ENCODE results near the gene BCAR1.
A peak's percentile ranks its signal among the peaks of the same experiment; 100 is the strongest.
"Not testable (repeated sequence)": the region's sequence is repeated elsewhere in the genome, so short reads cannot be mapped to it uniquely, and the experiment has no call there.

Gene BCAR1, protein sequence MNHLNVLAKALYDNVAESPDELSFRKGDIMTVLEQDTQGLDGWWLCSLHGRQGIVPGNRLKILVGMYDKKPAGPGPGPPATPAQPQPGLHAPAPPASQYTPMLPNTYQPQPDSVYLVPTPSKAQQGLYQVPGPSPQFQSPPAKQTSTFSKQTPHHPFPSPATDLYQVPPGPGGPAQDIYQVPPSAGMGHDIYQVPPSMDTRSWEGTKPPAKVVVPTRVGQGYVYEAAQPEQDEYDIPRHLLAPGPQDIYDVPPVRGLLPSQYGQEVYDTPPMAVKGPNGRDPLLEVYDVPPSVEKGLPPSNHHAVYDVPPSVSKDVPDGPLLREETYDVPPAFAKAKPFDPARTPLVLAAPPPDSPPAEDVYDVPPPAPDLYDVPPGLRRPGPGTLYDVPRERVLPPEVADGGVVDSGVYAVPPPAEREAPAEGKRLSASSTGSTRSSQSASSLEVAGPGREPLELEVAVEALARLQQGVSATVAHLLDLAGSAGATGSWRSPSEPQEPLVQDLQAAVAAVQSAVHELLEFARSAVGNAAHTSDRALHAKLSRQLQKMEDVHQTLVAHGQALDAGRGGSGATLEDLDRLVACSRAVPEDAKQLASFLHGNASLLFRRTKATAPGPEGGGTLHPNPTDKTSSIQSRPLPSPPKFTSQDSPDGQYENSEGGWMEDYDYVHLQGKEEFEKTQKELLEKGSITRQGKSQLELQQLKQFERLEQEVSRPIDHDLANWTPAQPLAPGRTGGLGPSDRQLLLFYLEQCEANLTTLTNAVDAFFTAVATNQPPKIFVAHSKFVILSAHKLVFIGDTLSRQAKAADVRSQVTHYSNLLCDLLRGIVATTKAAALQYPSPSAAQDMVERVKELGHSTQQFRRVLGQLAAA

DNA sequence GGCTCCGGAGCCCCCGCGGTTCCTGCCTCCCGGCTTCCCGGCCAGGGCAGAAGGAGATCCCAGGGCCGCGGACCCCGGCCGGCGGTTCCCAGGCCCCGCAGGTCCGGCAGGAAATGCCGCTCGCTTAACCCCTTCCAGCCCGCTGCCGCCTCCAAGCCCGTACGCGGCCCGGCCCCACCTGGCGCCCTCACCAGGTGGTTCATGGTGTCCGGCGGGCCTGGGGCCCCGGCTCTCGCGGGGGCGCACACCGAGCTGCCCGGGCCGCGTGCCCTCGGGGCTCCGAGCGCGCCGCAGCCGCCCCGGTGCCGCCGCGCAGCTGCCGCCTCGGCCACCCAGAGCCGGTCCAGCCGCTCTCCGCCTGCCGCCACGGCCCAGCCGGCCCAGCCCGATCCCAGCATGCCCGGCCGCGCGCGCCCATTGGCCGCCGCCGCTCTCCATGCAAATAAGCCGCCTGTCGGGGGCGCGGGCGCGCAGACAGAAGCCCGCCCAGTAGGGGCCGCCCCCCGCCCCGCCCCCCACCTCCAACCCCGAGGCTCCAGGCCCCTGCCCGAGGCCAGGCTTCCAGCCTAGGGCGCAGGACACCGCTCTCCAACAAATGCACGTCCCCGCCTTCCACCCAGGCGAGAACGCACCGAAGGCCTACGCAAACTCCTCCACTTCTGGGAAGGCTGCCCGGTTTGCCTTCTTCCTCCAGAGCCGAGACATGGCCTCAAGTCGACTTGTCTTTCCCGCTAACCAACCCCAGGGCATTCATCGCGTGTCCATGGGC lies at the start of gene BCAR1:
Gene BCAR1, minus strand, starts transcription at position 345 of the 769 bp plus-strand sequence. Its CDS starts 142 bp downstream, at position 203.
- no peak for DNase-seq

DNA sequence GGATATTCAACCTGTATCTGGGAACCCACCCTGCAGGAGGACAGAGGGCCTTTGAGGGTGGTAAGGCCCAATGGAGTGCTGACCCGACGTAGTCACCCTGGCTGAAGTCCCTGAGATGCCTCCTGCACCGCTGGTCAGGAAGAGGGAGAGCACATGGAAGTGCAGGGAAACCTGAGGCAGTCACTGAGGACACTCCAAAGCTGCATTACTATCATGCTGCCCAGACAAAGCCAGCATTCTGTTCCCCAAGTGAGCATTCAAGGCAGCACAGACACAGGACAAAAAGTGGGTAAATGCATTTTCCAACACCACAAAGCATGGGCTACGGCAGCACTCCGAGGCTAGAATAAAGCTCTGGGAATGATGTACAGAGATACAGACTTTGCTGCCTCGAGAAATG lies 46.8 kb upstream of the BCAR1 start:
- DNase-seq = no peak

DNA sequence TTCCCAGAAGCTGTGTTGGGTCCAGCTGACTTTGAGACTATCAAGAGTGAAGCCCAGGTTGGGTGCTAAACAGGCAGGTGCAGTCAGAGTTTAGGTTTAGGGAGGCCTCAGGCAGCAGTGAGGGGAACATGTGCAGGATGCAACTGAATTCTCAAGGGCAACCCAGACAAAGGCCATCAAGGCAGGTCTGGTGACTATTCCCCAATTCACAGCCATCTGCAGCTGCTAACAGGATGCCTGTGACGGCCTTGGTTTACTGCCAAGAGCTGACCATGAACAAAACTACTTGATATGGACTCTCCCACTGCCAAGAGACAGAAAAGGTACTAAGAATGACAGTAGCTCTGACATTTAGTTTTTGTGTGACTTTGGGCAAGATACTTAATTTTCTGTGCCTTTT lies 45.2 kb upstream of the BCAR1 start:
- no peak for DNase-seq

DNA sequence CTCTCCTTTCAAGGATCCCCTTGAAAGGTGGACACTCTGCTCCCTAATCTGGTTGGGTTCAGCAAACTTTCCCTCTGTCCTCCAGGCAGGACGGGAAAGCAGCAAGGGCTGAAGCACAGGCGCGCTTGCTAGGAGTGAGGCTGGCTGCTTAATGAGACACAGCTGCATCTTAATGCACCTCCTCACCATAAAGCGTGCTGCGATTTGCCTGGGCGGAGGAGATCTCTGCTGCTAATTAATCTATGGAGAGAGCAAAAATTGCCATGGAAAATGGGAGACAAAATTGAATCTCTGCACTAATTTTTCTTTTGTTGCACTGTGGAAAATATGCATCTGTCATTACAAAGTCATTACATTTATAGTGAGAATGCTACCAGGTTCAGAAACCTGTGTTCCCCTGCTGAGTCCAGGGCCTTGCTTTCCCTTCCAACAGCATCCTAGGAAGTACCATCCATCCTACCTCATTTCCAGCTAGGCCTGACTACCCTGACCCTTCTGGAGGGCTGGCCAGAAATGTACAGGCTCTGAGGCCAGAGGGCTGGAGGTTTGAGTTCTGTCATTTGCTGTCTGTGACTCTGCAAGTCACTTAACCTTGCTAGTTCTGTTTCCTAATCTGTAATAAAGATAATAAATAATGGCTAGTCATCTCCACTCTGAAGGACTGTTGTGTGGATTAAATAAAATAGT lies 43.5 kb upstream of the BCAR1 start:
- DNase-seq = no peak

DNA sequence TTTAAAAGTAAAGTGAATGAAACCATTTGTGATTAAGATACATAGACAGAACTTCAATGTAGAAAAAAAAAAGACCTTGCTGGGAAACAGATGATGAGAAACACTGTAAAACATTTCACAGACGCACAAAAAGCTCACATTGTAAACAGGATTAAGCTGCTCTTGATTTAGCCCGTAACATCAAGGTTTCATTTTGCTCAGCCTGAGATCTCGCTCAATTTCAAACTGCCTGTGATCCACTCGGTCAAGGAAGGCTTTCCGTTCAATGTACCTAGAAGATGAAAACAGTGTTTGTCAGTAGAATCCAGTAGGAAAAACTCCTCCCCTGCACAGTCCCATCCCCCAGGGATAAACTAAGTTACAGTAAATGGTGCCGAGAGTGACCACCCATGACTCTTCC lies 42.3 kb upstream of the BCAR1 start:
- no peak for DNase-seq

DNA sequence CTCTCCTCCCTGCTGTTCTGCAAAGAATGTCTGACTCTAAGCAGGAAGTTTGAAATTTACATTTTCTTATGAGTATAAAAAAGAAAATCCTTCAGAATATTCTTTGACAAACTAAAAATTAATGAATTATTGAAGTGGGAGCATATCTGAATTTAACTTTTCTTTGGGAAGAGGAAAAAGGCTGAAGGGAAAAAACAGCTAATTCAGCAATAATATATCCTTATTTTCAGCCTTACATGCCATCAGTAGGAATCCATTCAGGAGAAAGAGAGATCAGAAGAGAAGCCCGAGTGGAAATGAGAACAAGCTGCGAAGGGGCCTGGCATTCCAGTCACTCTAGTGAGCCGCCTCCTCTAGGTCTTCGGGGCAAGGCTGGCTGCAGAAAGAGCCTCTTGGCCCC lies 41.7 kb upstream of the BCAR1 start:
- DNase-seq = no peak

DNA sequence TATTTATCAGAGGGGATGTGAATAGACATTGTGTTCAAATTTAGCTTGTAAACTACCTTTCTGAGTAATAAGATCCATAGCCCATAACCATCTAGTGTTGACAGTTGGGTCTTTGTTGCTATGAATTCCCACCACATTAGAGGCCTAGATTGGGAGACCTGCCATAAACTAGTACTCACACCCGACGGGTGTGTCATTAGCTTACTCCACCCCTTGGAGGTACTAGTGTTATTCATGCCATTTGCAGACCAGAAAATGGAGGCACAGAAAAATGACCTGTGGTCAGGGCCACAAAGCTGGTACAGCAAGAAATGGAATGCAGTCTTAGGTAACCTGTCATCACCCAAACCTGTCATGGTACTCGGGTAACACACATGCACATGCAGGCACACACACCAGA lies 41.3 kb upstream of the BCAR1 start:
- no peak for DNase-seq

DNA sequence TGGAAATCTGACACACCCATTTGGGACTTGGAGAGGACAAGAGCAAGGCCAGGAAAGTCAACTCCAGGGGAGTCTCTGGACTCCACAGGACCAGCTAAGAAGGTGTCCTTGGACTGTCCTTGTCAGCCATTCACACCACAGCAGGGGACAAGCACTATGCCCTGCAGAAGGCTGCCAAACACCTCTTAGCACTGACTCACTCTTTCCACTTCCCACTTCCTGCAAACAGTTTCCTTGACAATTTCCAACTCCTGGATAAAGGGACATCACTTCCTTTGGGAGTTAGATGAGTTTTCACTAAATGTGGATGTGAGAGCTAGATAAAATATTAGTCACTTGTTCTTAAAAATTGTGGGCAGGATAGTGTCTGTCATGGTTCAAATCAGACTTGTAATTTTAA lies 37.8 kb upstream of the BCAR1 start:
- no peak for DNase-seq

DNA sequence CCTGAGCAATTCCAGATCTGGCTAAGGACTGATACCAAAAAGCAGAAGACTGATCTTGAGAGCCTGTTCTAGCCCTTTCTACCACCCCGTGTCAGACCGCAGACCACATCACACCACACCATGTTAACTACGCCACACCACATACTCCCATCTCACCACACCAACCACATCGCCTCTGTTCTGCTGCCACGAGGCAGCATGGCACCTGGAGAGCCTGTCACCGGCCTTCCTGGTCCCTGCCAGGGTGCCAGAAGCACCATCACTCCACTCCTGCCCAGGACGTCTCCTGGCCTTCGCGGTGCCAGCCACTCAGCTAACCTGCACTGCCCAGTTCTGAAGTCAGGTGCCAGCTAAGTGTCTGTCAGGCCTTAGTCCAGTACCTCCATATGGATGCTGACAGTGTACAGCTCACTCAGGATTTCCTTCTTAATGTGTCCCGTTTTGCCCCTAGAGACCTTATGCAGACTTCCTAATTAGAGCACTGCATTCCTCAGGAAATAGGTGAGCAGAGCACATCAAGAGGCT lies 37.2 kb upstream of the BCAR1 start:
- DNase-seq = peak; percentile 39

DNA sequence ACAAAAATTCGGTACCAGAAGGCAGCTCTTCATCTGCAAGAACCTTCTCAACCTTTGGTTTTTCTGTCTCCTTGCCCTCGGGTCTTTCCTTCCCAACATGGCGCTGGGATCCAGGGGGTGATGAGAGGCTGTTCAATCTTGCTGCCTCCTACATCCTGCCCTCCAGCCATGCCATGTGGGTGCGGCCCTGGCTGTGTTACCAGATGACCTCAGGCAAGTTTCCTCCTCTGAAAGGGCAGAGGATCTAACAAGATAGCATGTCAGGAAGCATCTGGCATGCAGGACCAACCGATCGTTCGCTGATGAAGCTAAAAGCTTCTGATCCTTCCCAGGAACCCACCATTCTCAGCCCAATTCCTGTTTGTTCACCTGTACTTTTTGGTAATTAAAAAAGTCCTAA lies 36.8 kb upstream of the BCAR1 start:
- DNase-seq = no peak

DNA sequence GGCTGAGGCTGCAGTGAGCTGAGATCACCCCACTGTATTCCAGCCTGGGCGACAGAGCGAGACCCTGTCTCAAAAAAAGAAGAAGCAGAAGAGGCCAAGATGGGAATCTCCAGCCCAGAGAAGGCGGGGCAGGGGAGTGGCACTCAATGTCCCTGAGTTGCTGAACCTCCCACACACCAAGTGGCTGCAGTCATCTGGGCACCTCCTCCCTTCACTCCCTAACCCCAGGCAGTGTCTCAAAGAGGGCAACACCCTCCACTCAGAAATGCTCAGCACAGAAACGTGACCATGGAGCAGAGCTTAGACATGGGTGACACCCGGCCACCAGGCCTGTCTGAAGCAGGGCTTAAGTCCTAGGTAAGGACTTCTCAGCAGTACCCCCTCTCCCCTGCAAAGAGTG lies 36.3 kb upstream of the BCAR1 start:
- no peak for DNase-seq

DNA sequence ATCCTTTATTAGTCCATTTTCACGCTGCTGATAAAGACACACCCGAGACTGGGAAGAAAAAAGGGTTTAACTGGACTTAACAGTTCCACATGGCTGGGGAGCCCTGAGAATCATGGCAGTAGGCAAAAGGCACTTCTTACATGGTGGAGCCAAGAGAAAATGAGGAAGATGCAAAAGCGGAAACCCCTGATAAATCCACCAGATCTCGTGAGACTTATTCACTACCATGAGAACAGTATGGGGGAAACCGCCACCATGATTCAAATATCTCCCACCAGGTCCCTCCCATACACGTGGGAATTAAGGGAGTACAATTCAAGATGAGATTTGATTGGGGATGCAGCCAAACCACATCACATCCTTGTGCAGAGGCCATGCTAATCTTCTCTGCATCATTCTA lies 35.0 kb upstream of the BCAR1 start:
- no peak for DNase-seq

DNA sequence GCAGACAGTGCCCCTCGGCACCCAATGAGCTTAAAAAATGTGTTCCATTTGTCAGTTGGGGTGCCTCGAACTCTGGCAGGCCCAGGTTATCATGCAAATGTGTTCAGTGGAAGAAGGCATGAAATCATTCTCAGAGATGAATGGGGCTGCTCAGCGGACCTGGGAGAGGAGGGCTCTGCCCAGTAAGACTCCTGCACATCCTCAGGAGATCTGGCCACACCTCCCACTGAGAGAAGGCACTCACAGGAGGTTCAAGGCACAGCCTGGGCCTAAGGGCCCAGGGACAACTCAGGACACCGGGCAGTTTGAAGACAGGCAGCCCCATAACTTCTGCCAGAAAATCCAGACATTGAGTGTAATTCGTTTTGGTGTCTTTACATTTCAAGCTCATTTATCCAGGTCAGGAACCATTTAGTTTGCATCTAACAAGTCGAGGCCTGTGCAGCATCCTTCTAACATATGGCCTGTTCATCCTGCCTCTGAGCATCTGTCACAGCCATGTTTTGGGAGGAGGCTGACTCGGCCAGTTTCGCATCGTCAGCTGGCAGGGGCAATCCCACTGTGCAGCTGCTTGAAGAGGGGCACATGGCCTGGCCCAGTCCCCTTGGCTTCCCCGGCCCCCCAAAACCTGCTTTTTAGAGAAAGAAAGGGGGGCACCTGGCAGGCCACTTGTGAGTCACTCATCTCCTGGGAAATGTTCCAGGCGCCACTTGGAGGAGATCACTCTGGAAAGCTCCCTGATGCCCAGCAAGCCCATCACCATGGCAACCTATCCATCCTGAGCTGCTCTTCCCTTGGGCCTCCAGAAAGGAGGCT lies 31.2 kb upstream of the BCAR1 start:
- DNase-seq = no peak

DNA sequence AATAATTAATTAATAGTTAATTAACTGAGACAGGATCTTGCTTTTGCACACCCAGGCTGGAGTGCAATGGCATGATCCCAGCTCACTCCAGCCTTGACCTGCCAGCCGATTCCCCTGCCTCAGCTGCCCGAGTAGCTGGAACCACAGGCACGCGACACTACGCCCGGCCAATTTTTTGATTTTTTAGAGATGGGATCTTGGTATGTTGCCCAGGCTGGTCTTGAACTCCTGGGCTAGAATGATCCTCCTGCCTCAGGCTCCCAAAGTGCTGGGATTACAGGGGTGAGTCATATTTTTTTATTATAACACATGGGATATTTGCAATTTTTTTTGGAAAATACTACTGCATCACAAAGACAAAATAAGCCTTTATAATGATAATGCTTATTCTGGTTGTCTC lies 30.4 kb upstream of the BCAR1 start:
- DNase-seq = no peak

DNA sequence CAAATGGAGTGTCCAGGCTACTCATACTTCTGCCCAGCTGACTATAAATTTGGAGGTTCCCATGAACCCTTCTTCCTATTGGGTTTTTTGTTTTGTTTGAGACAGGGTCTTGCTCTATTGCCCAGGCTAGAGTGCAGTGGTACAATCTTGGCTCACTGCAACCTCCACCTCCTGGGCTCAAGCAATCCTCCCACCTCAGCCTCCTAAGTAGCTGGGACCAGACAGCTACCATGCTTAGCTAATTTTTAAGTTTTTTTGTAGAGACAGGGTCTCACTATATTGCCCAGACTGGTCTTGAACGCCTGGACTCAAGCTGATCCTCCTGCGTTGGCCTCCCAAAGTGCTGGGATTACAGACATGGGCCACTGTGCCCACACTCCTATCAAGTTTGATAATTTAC lies 29.6 kb upstream of the BCAR1 start:
- not testable (repeated sequence) for DNase-seq

DNA sequence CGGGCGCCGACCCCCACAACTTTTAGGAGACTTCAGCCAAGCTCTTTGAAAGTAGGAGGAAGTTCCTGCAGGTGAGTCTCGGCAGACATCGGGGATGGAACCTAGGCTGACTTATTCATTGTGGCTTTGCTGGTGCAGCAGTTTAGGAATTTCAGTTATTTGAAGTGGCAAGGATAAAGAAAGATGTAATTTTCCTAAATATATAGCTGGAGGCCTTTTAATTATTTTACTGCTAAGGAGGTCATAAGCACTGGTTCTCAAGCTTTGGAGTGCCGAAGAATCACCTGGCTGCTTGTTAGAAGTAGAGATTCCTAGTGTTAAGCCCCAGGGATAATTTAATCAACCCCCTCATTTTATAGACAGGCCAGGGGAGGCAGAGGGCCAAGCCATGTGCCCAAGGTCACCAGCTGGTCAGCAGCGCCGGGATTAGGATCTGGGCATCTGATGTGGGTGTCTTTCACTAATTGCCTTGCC lies 28.9 kb upstream of the BCAR1 start:
- no peak for DNase-seq

DNA sequence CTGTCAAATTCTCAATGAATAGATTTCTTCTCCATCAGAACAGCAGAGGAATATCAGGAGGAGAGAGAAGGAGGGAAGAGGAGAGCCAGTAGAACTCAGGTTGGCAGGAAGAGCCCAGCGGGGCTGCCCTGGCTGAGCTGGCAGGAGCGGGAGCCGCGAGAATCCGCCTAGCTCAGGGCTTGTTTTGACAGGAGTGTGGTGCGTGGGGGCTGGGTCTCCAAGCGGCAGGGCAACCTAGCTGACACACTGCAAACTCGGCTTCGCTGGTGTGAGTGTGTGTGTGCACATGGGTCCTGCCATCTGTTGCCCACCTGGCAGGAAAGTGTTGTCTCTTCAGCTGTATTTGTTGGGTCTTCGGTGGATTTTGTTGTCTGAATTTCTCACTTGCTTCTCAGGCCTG lies 27.9 kb upstream of the BCAR1 start:
- no peak for DNase-seq

DNA sequence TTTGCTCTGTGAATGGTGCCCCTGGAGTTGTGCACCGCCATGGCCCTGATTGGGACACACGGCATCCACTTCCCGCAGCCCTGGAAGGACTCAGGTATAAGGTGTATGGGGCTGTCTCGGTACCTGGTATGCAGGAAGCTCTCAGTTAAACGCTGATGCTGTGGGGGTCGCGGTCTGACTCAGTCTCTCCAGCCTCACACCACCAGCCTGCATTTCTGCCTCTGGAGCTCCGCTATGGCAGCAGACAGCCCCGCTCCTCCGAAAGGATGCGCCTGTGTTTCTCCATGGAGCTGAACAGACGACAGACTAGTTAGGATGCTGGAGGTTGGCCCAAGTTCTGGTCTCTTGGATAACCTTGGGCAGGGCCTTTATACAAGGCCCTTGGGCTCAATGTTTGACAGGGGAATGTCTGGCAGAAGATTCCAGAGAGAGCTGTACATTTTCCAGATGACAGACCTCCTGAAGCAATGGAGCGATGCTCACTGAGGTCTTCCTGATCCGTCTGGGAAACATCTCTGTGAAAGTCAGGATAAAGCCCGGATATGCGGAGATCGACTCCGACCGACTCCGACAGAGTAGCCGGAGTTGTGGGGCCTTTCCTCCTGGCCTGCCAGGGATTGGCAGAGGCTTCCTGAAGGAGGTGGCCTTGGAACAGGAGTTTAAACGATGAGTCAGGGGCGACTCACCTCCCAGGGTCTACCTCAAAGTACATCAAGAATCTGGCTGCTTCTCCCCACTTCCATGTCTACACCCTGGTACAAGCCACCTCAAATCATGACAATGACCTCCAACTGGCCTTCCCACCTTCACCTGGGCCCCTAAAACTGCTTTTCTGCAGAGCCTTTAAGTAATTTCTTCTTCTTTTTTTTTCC lies 21.9 kb upstream of the BCAR1 start:
- no peak for DNase-seq

DNA sequence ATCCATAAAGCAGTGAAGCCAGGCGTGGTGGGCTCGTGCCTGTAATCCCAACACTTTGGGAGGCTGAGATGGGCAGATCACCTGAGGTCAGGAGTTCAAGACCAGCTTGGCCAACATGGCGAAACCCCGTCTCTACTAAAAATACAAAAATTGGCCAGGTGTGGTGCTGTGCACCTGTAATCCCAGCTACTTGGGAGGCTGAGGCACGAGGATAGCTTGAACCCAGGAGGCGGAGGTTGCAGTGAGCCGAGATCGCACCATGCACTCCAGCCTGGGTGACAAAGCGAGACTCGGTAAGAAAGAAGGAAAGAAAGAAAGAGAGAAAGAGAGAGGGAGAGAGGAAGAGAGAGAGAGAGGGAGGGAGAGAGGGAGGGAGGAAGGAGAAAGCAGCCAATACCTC lies 21.2 kb upstream of the BCAR1 start:
- not testable (repeated sequence) for DNase-seq

DNA sequence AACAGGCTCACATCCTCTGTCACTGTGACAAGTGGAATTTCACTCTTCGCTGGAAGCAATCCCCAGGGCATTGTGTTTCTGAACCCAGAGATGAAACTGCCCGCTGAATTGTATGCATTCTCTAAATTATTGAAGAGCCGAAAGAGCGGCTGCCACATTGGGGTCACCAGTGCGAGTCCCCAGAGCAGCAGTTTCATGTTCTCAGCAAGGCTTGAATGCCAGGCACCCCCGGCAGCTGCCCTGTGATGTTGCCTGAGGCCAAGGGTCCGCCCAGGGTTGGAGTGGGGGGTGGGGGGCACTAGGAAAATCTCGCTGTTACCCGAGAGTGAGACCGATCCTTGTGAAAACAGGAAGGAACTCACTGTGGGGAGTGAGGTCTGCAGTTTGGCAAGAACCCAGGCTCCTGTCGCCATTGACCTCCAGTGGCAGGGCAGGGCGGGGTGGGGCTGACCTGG lies 20.7 kb upstream of the BCAR1 start:
- no peak for DNase-seq

Measured in activated CD8-positive, alpha-beta memory T cell treated with anti-CD3 and anti-CD28 coated beads, Interleukin-2, amount 50 U/mL, for 4 hours (primary cell).